ENCODE data around the gene GJB4.
"Not testable (repeated sequence)": the region's sequence is repeated elsewhere in the genome, so short reads cannot be mapped to it uniquely, and the experiment has no call there.

DNA sequence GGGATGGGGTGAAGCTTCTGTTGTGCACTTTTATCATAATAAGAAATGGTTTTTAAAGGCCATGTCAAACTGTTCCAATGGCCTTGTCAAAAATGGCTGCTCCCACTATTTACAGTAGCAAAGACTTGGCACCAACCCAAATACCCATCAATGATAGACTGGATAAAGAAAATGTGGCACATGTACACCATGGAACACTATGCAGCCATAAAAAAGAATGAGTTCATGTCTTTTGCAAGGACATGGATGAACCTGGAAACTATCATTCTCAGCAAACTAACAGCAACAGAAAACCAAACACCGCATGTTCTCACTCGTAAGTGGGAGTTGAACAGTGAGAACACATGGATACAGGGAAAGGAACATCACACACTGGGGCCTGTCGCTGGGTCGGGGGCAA, 13.6 kb downstream of the GJB4 start:
- TF ChIP-seq TAF1, POLR2A, POLR2AphosphoS5, SPI1, POU2F2 (IDR thresholded peaks at IDR 0.05; ENCODE audit: low read depth, low read length): not testable (repeated sequence)

Data from GM12891 (cell line).